Tibial nerve (tissue), 4 donors: ENCODE results near the gene ARHGEF38. TPM values are rescaled to one million over a fixed set of nuclear protein-coding genes. Genes with fewer than 3 reads are reported as not detected.

Experiments
- DNase-seq, 2 donors: peaks; one replicate each; pipeline ENCODE4 v3.0.0-alpha.2; 2019; ENCODE audit warnings: low spot score in 2 of 2
- H3K27ac ChIP-seq, 4 donors: fragments of 200-600 bp; sonication (generic) in 3 of 4; one replicate each; pipeline ENCODE4 v1.5.1; 2017 to 2019; ENCODE audit warnings: mild to moderate bottlenecking in 1 of 4
- H3K27me3 ChIP-seq, 2 donors: fragments of 200-600 bp; sonication (generic) in 1 of 2; one replicate each; pipeline versions ENCODE4 v1.5.1 to v1.6.0; 2017 to 2019
- H3K36me3 ChIP-seq, 3 donors: fragments of 200-600 bp; sonication (generic); one replicate each; pipeline ENCODE4 v1.5.1; 2018 to 2019
- H3K4me1 ChIP-seq, 4 donors: fragments of 200-600 bp; sonication (generic) in 3 of 4; one replicate each; pipeline ENCODE4 v1.5.1; 2017 to 2019
- H3K4me3 ChIP-seq, 4 donors: fragments of 200-600 bp; sonication (generic) in 3 of 4; one replicate each; pipeline ENCODE4 v1.5.1; 2017 to 2019; ENCODE audit warnings: mild to moderate bottlenecking in 1 of 4, moderate library complexity in 1 of 4
- H3K9me3 ChIP-seq, 4 donors: fragments of 200-600 bp; sonication (generic) in 3 of 4; one replicate each; pipeline ENCODE4 v1.5.1; 2017 to 2019
- EP300 ChIP-seq, 2 donors: sonication (generic); formaldehyde crosslinking; IDR thresholded peaks; one replicate each; pipeline ENCODE4 v1.6.1; 2017; ENCODE audit warnings: antibody characterized with exemption in 2 of 2, mild to moderate bottlenecking in 1 of 2
- POLR2A ChIP-seq, 2 donors: fragments of 450-650 bp; IDR thresholded peaks; one replicate each; pipeline ENCODE4 v1.6.1; 2017; ENCODE audit warnings: antibody characterized with exemption in 2 of 2, mild to moderate bottlenecking in 2 of 2, moderate library complexity in 2 of 2
- WGBS, 2 donors: methylation state at CpG; one replicate each; pipeline ENCODE4 v1.1.5; 2018; 5-methylcytosine and 5-hydroxymethylcytosine counted together
- total RNA-seq, 4 donors: library from RNA; depleted of rRNA; stranded (reverse); fragments of >200 nt; gene quantifications; one replicate each; pipeline ENCODE4 v1.1.0, GENCODE V29; 2016
- TF ChIP-seq, protein P1 (sequence below), 5 experiments: fragments of 200-600 bp in 3 of 5; fragments of 450-650 bp in 2 of 5; sonication (generic) in 3 of 5; IDR thresholded peaks; one replicate each; pipeline ENCODE4 v1.5.1; 2016 to 2019; ENCODE audit warnings: antibody characterized with exemption in 5 of 5, mild to moderate bottlenecking in 3 of 5, moderate library complexity in 2 of 5

ARHGEF38 gene
- total RNA-seq, 4 donors from 2014 or later, result not detected

DNA sequence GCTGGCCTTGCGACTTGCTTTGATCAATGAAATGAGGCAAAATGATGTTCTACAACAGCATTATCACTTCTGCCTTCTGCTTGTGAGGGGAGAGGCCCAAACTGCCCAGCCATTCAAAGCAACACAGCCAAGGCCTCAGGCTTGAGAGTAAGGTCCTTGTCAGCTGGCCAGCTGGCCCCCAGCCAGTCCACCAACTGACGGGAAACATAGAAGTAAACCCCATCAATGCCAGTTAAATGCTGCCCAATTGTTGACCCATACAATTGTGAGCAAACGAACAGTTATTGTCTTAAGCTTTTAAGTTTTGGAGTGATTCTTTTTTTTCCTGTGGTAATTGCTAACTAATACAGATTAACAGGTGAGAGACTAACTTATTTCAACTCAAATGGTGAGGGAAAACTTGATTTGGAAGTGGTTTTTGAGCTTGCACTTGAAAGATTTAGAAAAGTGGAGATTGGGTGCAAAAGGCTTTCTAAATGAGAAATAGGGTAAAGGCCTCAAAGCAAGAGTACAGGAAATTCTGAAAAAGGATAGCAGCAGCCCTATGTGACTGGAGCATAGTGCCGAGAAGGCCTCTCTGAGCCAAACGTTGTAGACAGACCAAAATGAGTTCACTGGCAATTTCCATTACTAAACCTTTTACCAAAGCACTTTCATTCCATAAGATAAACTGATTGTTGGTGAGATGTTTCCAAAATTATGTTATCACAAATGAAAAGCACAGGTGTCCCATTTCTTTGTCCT, 66.9 kb downstream of the ARHGEF38 start:
- WGBS, 2 donors, result 32 to 42% methylated on average over 5 of the region's 5 CpGs
- Histone ChIP-seq H3K27me3 (no peaks in the 10 kb centered on the region), H3K4me3 (no peak overlapping the region), H3K27ac (peak overlapping the region in 2 of 4 donors; percentile 40 to 76), H3K9me3 (no peaks in the 10 kb centered on the region), H3K4me1 (peaks cover 0 to 19% (median 0%) of the 10 kb centered on the region in 4 donors), H3K36me3 (no peaks in the 10 kb centered on the region)
- DNase-seq, result peak; percentile 29 to 57
- TF ChIP-seq, protein P1, sequence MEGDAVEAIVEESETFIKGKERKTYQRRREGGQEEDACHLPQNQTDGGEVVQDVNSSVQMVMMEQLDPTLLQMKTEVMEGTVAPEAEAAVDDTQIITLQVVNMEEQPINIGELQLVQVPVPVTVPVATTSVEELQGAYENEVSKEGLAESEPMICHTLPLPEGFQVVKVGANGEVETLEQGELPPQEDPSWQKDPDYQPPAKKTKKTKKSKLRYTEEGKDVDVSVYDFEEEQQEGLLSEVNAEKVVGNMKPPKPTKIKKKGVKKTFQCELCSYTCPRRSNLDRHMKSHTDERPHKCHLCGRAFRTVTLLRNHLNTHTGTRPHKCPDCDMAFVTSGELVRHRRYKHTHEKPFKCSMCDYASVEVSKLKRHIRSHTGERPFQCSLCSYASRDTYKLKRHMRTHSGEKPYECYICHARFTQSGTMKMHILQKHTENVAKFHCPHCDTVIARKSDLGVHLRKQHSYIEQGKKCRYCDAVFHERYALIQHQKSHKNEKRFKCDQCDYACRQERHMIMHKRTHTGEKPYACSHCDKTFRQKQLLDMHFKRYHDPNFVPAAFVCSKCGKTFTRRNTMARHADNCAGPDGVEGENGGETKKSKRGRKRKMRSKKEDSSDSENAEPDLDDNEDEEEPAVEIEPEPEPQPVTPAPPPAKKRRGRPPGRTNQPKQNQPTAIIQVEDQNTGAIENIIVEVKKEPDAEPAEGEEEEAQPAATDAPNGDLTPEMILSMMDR (IDR thresholded peaks at IDR 0.05), result no peak
- no peak for TF ChIP-seq POLR2A (IDR thresholded peaks at IDR 0.05)
- peak in 1 of 2 donors; percentile 38 for TF ChIP-seq EP300 (IDR thresholded peaks at IDR 0.05)

DNA sequence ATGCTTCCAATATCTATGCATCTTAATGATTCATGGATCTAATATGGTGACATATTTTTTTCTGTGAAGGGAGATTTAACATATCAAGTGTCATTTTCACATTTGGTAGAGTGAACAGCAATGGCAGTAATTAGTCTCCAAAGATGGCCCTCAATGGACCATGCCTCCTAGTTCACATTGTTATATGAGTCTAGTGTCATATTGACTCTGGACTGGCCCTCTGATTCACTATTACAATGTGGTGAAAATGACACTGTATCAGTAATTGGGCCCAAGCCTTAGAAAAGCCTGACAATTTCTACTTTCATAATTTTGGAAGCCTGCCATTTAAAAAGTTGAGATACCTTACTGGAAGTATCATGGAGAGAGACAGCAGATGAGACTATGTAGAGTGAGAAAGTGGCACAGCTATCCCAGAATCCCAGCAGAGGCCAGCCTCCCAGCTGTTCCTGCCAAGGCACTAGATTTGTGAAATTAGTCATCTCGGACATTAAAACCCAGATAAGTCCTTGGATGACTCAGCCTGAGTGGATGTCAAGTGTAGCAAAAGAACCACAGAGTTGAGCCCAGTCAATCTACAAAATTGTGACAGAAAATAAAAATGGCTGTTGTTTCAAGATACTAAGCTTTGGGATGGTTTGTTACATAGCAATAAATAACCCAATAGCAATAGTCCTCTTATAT, 68.4 kb downstream of the ARHGEF38 start:
- WGBS, 2 donors, result 40 to 68% methylated on average over 1 of the region's 1 CpG
- H3K4me1 ChIP-seq, result peaks cover 0 to 23% (median 0%) of the 10 kb centered on the region in 4 donors
- H3K36me3 ChIP-seq, result no peaks in the 10 kb centered on the region
- no peak for TF ChIP-seq POLR2A (IDR thresholded peaks at IDR 0.05)
- no peak for TF ChIP-seq EP300 (IDR thresholded peaks at IDR 0.05)
- TF ChIP-seq, protein P1 (IDR thresholded peaks at IDR 0.05), result no peak
- no peak overlapping the region for H3K27ac ChIP-seq
- H3K27me3 ChIP-seq, result no peaks in the 10 kb centered on the region
- DNase-seq, result no peak
- H3K9me3 ChIP-seq, result no peaks in the 10 kb centered on the region
- no peak overlapping the region for H3K4me3 ChIP-seq

DNA sequence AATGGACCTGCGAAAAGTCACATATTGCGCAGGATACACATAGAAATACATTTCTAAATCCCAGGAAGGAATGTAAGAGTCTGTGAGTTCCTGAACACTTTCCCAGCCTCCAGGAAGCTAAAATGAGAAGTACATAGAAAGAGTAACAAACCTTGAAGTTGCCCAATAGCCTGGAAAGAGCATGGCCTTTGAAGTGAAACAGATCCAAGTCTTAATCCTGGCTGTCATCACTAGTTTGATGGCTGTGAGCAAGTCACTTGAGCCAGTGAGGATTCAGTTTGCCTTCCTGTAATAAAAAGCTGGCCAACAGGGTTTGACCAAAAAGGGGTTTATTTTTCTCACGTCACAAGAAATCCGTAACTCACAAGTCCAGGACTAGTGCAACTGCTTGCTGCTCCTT, 69.8 kb downstream of the ARHGEF38 start:
- 83 to 86% methylated on average over 4 of the region's 4 CpGs for WGBS, 2 donors
- no peaks in the 10 kb centered on the region for H3K36me3 ChIP-seq
- no peak overlapping the region for H3K27ac ChIP-seq
- no peaks in the 10 kb centered on the region for H3K27me3 ChIP-seq
- TF ChIP-seq EP300 (IDR thresholded peaks at IDR 0.05), result no peak
- TF ChIP-seq POLR2A (IDR thresholded peaks at IDR 0.05), result no peak
- TF ChIP-seq, protein P1 (IDR thresholded peaks at IDR 0.05), result no peak
- no peak overlapping the region for H3K4me3 ChIP-seq
- no peak for DNase-seq
- H3K4me1 ChIP-seq, result peaks cover 0 to 23% (median 0%) of the 10 kb centered on the region in 4 donors
- no peaks in the 10 kb centered on the region for H3K9me3 ChIP-seq

DNA sequence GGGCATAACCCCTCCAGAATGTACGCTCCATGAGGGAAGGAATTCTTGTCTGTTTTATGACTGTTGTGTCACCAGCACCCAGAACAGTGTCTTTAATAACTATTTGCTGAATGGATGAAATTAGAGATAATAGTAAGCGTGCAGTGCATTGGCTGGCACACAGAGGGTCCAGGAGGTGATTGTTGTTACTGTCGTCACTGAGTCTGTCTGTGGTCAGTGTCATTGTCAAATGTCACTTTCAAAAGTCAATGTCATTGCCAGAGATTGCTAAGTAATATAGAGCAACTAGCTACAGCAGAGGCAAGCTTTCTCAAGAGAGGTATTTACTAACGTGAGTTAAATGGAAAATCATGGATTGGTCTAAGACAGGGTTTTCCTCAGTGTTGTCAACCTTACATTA, 70.7 kb downstream of the ARHGEF38 start:
- no peak for TF ChIP-seq POLR2A (IDR thresholded peaks at IDR 0.05)
- no peak for TF ChIP-seq EP300 (IDR thresholded peaks at IDR 0.05)
- TF ChIP-seq, protein P1 (IDR thresholded peaks at IDR 0.05), result no peak
- Histone ChIP-seq H3K4me3 (no peak overlapping the region), H3K4me1 (peaks cover 0 to 23% (median 0%) of the 10 kb centered on the region in 4 donors), H3K27me3 (no peaks in the 10 kb centered on the region), H3K27ac (no peak overlapping the region), H3K36me3 (no peaks in the 10 kb centered on the region), H3K9me3 (no peaks in the 10 kb centered on the region)
- 89 to 95% methylated on average over 4 of the region's 4 CpGs for WGBS, 2 donors
- no peak for DNase-seq

DNA sequence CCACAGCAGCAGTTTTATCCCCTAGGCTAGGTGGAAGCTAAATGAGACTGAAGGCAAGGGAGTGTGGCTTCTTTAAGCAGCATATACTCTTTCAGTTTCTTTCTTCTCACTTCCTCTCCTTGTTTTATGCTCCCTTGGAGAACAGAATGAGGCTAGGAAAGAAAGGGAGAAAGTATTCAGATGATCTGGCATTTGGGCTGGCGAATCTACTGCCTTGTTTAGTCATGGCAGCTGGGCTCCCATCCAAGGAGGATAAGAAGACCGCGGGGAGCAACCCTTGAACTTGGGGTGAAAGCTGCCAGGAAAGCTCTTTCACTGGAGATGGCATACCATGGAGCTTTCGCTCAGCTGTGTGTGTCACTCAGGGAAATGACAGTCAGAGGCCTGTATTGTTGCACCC, 72.1 kb downstream of the ARHGEF38 start:
- Histone ChIP-seq H3K27me3 (no peaks in the 10 kb centered on the region), H3K4me3 (no peak overlapping the region), H3K36me3 (no peaks in the 10 kb centered on the region), H3K27ac (peak overlapping the region in 1 of 4 donors; percentile 3), H3K9me3 (no peaks in the 10 kb centered on the region), H3K4me1 (peaks cover 0 to 12% (median 0%) of the 10 kb centered on the region in 4 donors)
- WGBS, 2 donors, result 32 to 46% methylated on average over 4 of the region's 4 CpGs
- DNase-seq, result no peak
- TF ChIP-seq EP300 (IDR thresholded peaks at IDR 0.05) (no peak), POLR2A (IDR thresholded peaks at IDR 0.05) (no peak)
- TF ChIP-seq, protein P1 (IDR thresholded peaks at IDR 0.05), result no peak
